ENCODE results near the gene CDH4.

GRCh38 chr20:61387204-61387953 lies 135.3 kb downstream of the CDH4 start:
- TF ChIP-seq CTCF (IDR thresholded peaks at IDR 0.05), result no peak
- TF ChIP-seq EZH2 (IDR thresholded peaks at IDR 0.05), result no peak
- TF ChIP-seq EZH2phosphoT487 (IDR thresholded peaks at IDR 0.05), result no peak

All from neural progenitor cell (in vitro differentiated cells).